CD4-positive, alpha-beta memory T cell (primary cell): ENCODE results near the gene CUX1. TPM values are rescaled to one million over a fixed set of nuclear protein-coding genes. Genes with fewer than 3 reads are reported as not detected.

Source experiments
- CTCF ChIA-PET: fragments of 350-600 bp; sonication (Branson Sonifier 250); formaldehyde crosslinking; loops from one replicate; lab custom pipeline; 2021; ENCODE audit warnings: inconsistent platforms; ENCODE audit not compliant: partially characterized antibody; lab: Charles Lee
- POLR2A ChIA-PET: fragments of 350-600 bp; sonication (Branson Sonifier 250); formaldehyde crosslinking; loops from one replicate; lab custom pipeline; 2021; ENCODE audit not compliant: partially characterized antibody; lab: Charles Lee
- DNase-seq, 5 donors: peaks; one replicate each; pipeline versions ENCODE4 v3.0.0 to v3.0.0-alpha.2; 2020 to 2022; ENCODE audit warnings: mixed read lengths in 1 of 5
- H3K27ac ChIP-seq: one replicate; pipeline ENCODE4 v1.7.0; 2013; ENCODE audit warnings: low read depth, low read length
- H3K27me3 ChIP-seq: 2 replicates; pipeline ENCODE4 v1.7.0; 2013; ENCODE audit warnings: mild to moderate bottlenecking, low read length, moderate library complexity; ENCODE audit not compliant: insufficient read depth
- H3K36me3 ChIP-seq: 2 replicates; pipeline ENCODE4 v1.7.0; 2013; ENCODE audit warnings: mild to moderate bottlenecking, low read length, moderate library complexity; ENCODE audit not compliant: insufficient read depth
- H3K4me1 ChIP-seq: 2 replicates; pipeline ENCODE4 v1.7.0; 2013; ENCODE audit warnings: mild to moderate bottlenecking, low read length, moderate library complexity; ENCODE audit not compliant: insufficient read depth
- H3K4me3 ChIP-seq, 2 donors: one replicate each; pipeline ENCODE4 v1.7.0; 2013; ENCODE audit warnings: low read length in 2 of 2, mild to moderate bottlenecking in 1 of 2
- H3K9me3 ChIP-seq, 2 donors: one replicate each; pipeline ENCODE4 v1.7.0; 2013; ENCODE audit warnings: low read length in 2 of 2, control low read depth in 1 of 2; ENCODE audit not compliant: control insufficient read depth in 1 of 2
- H3K27ac Mint-ChIP-seq, 7 donors: one replicate each; pipeline ENCODE4 v1.8.0; 2020 to 2021; ENCODE audit warnings: mixed read lengths in 7 of 7, mild to moderate bottlenecking in 6 of 7, inconsistent platforms in 3 of 7, moderate library complexity in 3 of 7
- H3K27me3 Mint-ChIP-seq, 2 donors: one replicate each; pipeline ENCODE4 v1.8.0; 2020 to 2021; ENCODE audit warnings: mixed read lengths in 2 of 2
- H3K36me3 Mint-ChIP-seq, 2 donors: one replicate each; pipeline ENCODE4 v1.8.0; 2020 to 2021; ENCODE audit warnings: mixed read lengths in 2 of 2, inconsistent platforms in 1 of 2, mild to moderate bottlenecking in 1 of 2
- H3K4me1 Mint-ChIP-seq, 4 donors: one replicate each; pipeline ENCODE4 v1.8.0; 2020 to 2021; ENCODE audit warnings: mixed read lengths in 4 of 4, mild to moderate bottlenecking in 1 of 4
- H3K4me3 Mint-ChIP-seq, 8 donors: one replicate each; pipeline ENCODE4 v1.8.0; 2020 to 2021; ENCODE audit warnings: mixed read lengths in 8 of 8, mild to moderate bottlenecking in 7 of 8, moderate library complexity in 6 of 8, inconsistent platforms in 3 of 8
- H3K9me3 Mint-ChIP-seq, 8 donors: one replicate each; pipeline ENCODE4 v1.8.0; 2020 to 2021; ENCODE audit warnings: mixed read lengths in 8 of 8, mild to moderate bottlenecking in 5 of 8, inconsistent platforms in 3 of 8, moderate library complexity in 1 of 8
- intact Hi-C: fragments of 100-400 bp; cut with micrococcal nuclease; formaldehyde crosslinking; loops from one replicate; pipeline ENCODE4 v1.15.1; 2023
- polyA plus RNA-seq, 2 donors: library from polyadenylated mRNA; unstranded; fragments of 300-500 nt; fragmentation: Illumina TruSeq; gene quantifications; one replicate each; pipeline ENCODE4 v1.2.3, GENCODE V29; 2021
- total RNA-seq, 2 experiments: library from RNA; stranded (reverse); gene quantifications; one replicate each; pipeline ENCODE4 v1.2.3, GENCODE V29; 2021

CUX1 gene
- total and polyA plus RNA-seq, 4 experiments from 2014 or later: 2.1 to 47.6 (median 36.1) TPM

DNA sequence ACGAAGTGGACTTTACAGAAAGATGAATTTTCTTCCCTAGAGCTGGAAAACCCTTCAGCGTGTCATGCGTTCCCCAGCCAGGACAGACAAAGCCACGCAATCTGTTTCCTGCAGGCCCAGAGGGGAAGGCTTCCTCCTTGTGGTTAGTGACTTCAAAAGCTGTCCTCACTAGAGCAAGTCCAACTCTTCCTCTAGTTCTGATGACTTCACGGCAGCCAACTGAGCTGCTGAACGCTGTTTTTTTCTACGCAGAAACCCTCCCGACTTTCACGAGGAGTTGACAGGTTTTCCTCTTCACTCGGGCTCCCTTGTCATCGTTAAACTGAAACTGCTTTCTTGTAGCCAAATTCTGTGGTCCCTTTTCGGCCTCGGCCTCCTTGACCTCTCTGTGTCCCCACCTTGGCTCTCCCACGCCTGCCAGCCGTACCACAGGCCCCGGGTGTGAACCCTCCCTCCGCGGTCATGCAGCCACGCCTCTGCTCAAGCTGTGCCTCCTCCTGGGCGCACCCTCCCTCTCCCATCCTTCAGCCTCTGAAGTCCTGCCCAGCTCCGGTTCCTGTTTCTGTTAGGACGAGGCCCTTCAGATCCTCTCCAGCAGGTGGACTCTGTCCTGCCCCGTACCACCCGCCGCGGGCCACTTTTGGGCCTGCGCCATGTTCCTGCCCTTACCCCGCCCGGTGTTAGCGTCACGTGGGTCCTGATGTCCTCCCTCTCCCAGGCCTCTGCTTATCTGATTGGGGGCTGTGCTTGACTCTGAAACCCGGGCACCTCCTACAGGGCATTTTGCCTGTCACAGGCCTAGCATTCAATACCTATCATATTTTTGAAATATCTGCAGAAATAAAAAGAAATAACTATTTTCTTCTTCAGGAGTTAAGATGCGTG, 39.3 kb downstream of the CUX1 start:
- peak; percentile 78 to 91 (median 80) for DNase-seq
- no peaks in the 10 kb centered on the region for H3K27me3 ChIP-seq
- Mint-ChIP-seq H3K27ac (peak overlapping the region; percentile 90 to 99 (median 97)), H3K4me1 (peaks cover 22 to 47% (median 39%) of the 10 kb centered on the region in 4 donors), H3K9me3 (no peaks in the 10 kb centered on the region), H3K4me3 (peak overlapping the region; percentile 95 to 100 (median 97)), H3K27me3 (no peaks in the 10 kb centered on the region), H3K36me3 (peaks cover 3 to 4% of the 10 kb centered on the region in 2 donors)
- intact Hi-C loops: loop anchor here (1.0 to 2.0 kb wide), 3 partner anchors 42 to 168 kb away; no protein-coding TSS in a partner anchor
- peaks cover 18% of the 10 kb centered on the region for H3K4me1 ChIP-seq
- H3K4me3 ChIP-seq: peak overlapping the region; percentile 44 to 61
- H3K36me3 ChIP-seq: no peaks in the 10 kb centered on the region
- no peaks in the 10 kb centered on the region for H3K9me3 ChIP-seq
- peak overlapping the region; percentile 68 for H3K27ac ChIP-seq
- CTCF ChIA-PET: interaction anchor here (0.6 to 4.4 kb wide), 11 partner anchors 9 to 252 kb away, joined by 3 to 23 read pairs (median 3); partner anchors contain the start of gene CUX1
- POLR2A ChIA-PET: interaction anchor here (0.7 to 3.5 kb wide), 4 partner anchors 9 to 113 kb away, joined by 3 to 14 read pairs (median 3); no protein-coding TSS in a partner anchor

DNA sequence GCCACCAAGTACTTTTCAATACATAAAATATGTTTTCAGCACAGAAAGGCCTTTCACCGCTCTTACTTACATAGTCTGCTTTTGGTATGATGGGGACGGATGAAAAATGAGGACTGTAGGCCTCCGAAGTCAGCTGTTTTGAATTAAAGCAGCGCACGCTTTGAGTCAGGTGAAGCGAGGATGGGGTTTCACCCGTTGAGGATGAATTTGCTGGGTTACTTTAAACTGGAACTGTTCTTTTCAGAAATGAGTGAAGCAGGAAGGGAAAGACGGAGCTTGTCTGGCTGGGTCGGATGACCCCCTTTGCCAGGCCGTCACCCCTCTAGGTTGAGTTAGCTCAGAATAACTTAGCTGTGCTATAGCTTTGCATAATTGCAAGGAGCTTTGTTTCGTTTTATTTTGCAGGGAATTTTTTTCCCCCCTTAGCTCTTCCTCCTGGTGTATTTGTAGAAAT, 40.0 kb downstream of the CUX1 start:
- ChIA-PET POLR2A (interaction anchor here (0.9 to 3.5 kb wide), 4 partner anchors 10 to 43 kb away, joined by 3 to 14 read pairs (median 4); no protein-coding TSS in a partner anchor), CTCF (interaction anchor here (0.6 to 4.4 kb wide), 9 partner anchors 9 to 253 kb away, joined by 3 to 23 read pairs (median 3); partner anchors contain the start of gene CUX1)
- no peak for DNase-seq
- H3K36me3 Mint-ChIP-seq: peaks cover 3 to 4% of the 10 kb centered on the region in 2 donors
- Histone ChIP-seq H3K27me3 (no peaks in the 10 kb centered on the region), H3K9me3 (no peaks in the 10 kb centered on the region), H3K4me3 (peak overlapping the region; percentile 44 to 61), H3K27ac (peak overlapping the region; percentile 68), H3K4me1 (peaks cover 18% of the 10 kb centered on the region), H3K36me3 (no peaks in the 10 kb centered on the region)
- H3K27ac Mint-ChIP-seq: peak overlapping the region; percentile 90 to 99 (median 97)
- H3K27me3 Mint-ChIP-seq: no peaks in the 10 kb centered on the region
- H3K4me1 Mint-ChIP-seq: peaks cover 22 to 47% (median 39%) of the 10 kb centered on the region in 4 donors
- H3K9me3 Mint-ChIP-seq: no peaks in the 10 kb centered on the region
- intact Hi-C loops: loop anchor here (1.0 to 2.0 kb wide), 3 partner anchors 43 to 169 kb away; no protein-coding TSS in a partner anchor
- peak overlapping the region; percentile 95 to 100 (median 97) for H3K4me3 Mint-ChIP-seq

DNA sequence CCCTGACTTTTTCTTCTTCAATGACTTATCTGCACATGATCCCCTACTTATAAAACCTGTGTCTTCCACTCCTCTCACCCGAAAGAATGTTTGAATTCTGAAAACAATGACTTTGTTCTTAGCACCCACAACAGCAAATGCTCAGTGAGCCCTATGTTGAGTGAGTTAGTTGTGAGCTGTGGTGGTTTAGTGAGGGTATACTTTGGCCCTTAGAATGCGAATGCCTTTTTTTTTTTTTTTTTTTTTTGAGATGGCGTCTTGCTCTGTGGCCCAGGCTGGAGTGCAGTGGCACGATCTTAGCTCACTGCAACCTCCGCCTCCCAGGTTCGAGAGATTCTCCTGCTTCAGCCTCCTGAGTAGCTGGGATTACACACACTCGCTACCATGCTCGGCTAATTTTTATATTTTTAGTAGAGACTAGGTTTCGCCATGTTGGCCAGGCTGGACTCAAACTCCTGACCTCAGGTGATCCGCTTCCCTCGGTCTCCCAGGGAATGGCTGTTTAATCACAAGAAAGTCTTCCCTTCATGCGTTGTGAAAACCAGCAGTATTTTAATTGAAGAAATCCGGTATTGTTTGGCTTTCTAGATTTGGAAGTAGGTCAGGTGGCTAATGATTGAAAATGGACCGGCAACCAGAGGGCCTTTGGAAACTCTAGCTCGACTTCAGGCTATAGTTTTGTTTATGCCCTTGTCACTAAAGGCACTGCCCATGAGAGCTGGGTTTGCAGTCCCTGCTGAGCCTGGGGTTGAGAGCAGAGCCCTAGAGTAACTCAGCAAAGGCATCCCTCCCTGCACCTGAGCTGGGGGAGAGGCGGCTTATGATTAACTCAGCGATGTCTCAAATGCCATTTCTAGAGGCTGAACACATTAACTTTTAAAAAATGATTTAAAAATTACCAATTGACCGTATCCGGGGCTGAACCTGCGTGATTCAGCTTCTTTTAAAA, 41.3 kb downstream of the CUX1 start:
- ChIA-PET CTCF (interaction anchor here (0.7 to 4.4 kb wide), 4 partner anchors 12 to 116 kb away, joined by 3 to 23 read pairs (median 3); no protein-coding TSS in a partner anchor), POLR2A (interaction anchor here (3.5 kb wide), 1 partner anchor 11 kb away, joined by 14 read pairs; no protein-coding TSS in a partner anchor)
- Histone ChIP-seq H3K4me1 (peaks cover 18% of the 10 kb centered on the region), H3K27ac (no peak overlapping the region), H3K36me3 (no peaks in the 10 kb centered on the region), H3K4me3 (no peak overlapping the region), H3K27me3 (no peaks in the 10 kb centered on the region), H3K9me3 (no peaks in the 10 kb centered on the region)
- DNase-seq: no peak
- H3K36me3 Mint-ChIP-seq: peaks cover 4 to 6% of the 10 kb centered on the region in 2 donors
- no peaks in the 10 kb centered on the region for H3K9me3 Mint-ChIP-seq
- peak overlapping the region in 6 of 8 donors; percentile 3 to 59 (median 33) for H3K4me3 Mint-ChIP-seq
- H3K4me1 Mint-ChIP-seq: peaks cover 22 to 47% (median 35%) of the 10 kb centered on the region in 4 donors
- intact Hi-C loops: no loop called here
- no peaks in the 10 kb centered on the region for H3K27me3 Mint-ChIP-seq
- peak overlapping the region in 6 of 7 donors; percentile 35 to 84 (median 58) for H3K27ac Mint-ChIP-seq

DNA sequence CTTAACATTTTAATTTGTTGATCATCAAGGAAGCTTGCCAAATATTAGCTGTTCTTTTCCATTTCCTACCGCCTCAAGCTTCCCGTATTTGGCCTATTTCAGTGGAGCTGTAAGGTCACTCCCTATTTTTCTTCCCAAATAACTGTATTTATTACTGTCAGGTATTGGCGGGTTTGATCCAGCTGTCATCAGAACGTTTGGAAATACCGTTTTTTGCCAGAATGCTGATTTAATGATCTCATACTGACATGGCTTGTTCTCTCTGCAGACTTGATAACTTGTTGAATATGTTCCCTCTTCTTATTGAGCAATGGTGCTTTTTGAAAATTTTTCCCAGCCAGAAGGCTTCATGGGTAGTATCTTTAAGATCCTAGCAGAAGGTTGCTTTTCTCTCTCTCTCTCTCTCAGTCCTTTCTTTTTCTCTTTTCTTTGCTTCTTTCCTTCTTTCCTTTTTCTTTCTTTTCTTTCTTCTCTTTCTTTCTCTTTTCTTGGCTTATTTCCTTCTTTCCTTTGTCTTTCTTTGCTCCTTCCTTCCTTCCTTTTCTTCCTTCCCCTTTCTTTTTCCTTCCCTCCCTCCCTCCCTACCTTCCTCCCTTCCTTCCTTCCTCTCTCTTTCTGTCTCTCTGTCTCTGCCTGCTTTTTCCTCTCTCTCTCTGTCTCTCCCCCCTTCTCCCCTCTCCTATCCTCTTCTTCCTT, 42.1 kb downstream of the CUX1 start:
- H3K4me3 Mint-ChIP-seq: peak overlapping the region in 1 of 8 donors; percentile 53
- ChIA-PET CTCF (interaction anchor here (0.7 to 4.4 kb wide), 3 partner anchors 13 to 116 kb away, joined by 3 to 23 read pairs (median 3); no protein-coding TSS in a partner anchor), POLR2A (no interaction called here)
- intact Hi-C loops: no loop called here
- no peak for DNase-seq
- no peak overlapping the region for H3K4me3 ChIP-seq
- H3K36me3 ChIP-seq: no peaks in the 10 kb centered on the region
- H3K27me3 ChIP-seq: no peaks in the 10 kb centered on the region
- H3K36me3 Mint-ChIP-seq: peaks cover 4 to 6% of the 10 kb centered on the region in 2 donors
- peaks cover 18% of the 10 kb centered on the region for H3K4me1 ChIP-seq
- no peak overlapping the region for H3K27ac ChIP-seq
- no peaks in the 10 kb centered on the region for H3K9me3 ChIP-seq
- peak overlapping the region in 1 of 7 donors; percentile 31 for H3K27ac Mint-ChIP-seq
- H3K9me3 Mint-ChIP-seq: no peaks in the 10 kb centered on the region
- no peaks in the 10 kb centered on the region for H3K27me3 Mint-ChIP-seq
- peaks cover 19 to 40% (median 30%) of the 10 kb centered on the region in 4 donors for H3K4me1 Mint-ChIP-seq

DNA sequence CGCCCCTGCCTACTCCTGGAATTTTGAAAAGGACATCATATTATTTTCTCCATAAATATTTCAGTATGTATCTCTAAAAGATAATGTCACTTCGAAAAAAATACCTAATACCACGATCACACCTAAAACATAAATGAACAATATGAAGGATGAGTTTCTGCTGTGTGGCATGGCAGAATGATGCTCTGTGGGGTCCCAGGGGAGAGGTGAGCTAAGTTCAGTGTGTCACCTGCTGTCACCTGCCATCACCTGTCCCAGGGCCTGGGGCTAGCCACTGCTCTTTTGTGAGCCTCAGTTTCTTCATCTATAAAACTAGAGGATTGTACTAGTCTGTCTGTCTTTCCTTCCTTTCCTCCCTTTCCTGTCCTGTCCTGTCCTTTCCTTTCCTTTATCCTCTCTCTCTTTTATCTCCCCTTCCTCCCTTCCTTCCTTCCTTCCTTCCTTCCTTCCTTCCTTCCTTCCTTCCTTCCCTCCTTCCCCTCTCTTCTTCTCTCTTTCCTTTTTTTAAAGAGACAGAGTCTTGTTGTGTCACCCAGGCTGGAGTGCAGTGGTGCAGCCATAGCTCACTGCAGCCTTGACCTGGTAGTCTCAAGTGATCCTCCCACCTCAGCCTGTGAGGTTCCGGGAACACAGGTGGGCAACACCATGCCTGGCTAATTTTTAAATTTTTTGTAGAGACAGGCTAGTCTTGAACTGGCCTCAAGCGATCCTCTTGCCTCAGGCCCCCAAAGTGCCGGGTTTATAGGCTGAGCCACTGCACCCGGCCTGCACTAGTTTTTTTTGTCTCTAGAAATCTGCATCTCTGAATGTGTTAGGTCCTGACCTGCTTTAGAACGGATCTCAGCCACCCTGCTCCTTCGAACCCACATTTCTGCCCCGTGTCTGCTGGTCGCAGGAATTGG, 43.1 kb downstream of the CUX1 start:
- Mint-ChIP-seq H3K4me1 (peaks cover 16 to 31% (median 27%) of the 10 kb centered on the region in 4 donors), H3K27me3 (no peaks in the 10 kb centered on the region), H3K4me3 (no peak overlapping the region), H3K27ac (peak overlapping the region in 3 of 7 donors; percentile 31 to 44 (median 36)), H3K36me3 (peaks cover 3 to 4% of the 10 kb centered on the region in 2 donors), H3K9me3 (no peaks in the 10 kb centered on the region)
- H3K9me3 ChIP-seq: no peaks in the 10 kb centered on the region
- no peak overlapping the region for H3K4me3 ChIP-seq
- H3K36me3 ChIP-seq: no peaks in the 10 kb centered on the region
- no peaks in the 10 kb centered on the region for H3K27me3 ChIP-seq
- DNase-seq: no peak
- CTCF ChIA-PET: no interaction called here
- POLR2A ChIA-PET: no interaction called here
- intact Hi-C loops: no loop called here
- H3K4me1 ChIP-seq: peaks cover 18% of the 10 kb centered on the region
- no peak overlapping the region for H3K27ac ChIP-seq
